K562 (cell line): ENCODE measurements around the gene TTBK2. TPM values are rescaled to one million over a fixed set of nuclear protein-coding genes. Genes with fewer than 3 reads are reported as not detected.

Source experiments
- FOXA1 ChIP-seq: fragments of 450-650 bp; IDR thresholded peaks from 2 replicates; pipeline ENCODE4 v1.6.1; 2016; ENCODE audit warnings: mild to moderate bottlenecking, borderline replicate concordance
- PHB ChIP-seq: fragments of 250-450 bp; sonication (Bioruptor Pico); IDR thresholded peaks from 2 replicates; pipeline ENCODE4 v1.5.0; 2021
- PML ChIP-seq: IDR thresholded peaks from 2 replicates; pipeline ENCODE4 v1.6.1; 2012; ENCODE audit warnings: low read length, inconsistent platforms
- SMARCA5 ChIP-seq: fragments of 450-650 bp; IDR thresholded peaks from 2 replicates; pipeline ENCODE4 v1.6.1; 2016
- polyA plus RNA-seq, 8 experiments: library from polyadenylated mRNA; depleted of rRNA in 4 of 8; stranded (reverse) in 5 of 8; unstranded in 3 of 8; fragments of >200 nt; fragmentation: Nextera tagmentation in 2 of 8; fragmentation: Illumina TruSeq in 1 of 8; extraction: Ambion mirVana in 2 of 8; extraction: Trizol in 1 of 8; gene quantifications; 2 replicates each; pipeline versions ENCODE4 v1.2.1 to v1.2.3, GENCODE V29; 2011 to 2014; ENCODE audit warnings: inconsistent platforms in 1 of 8, missing spikeins in 1 of 8
- total RNA-seq, 7 experiments: library from RNA; depleted of rRNA in 6 of 7; stranded (reverse); fragments of >200 nt in 6 of 7; fragmentation: Illumina TruSeq in 2 of 7; extraction: Trizol in 2 of 7; gene quantifications; 2 replicates each; pipeline versions ENCODE4 v1.2.1 to v1.2.3, GENCODE V29; 2011 to 2021; ENCODE audit warnings: low replicate concordance in 1 of 7
- TF ChIP-seq, protein P1 (sequence below), 2 experiments: fragments of 450-650 bp in 1 of 2; sonication (generic) in 1 of 2; formaldehyde crosslinking in 1 of 2; IDR thresholded peaks; 2 replicates each; pipeline versions ENCODE4 v1.7.1 to v1.9.0; 2016 to 2022; ENCODE audit warnings: inconsistent platforms in 1 of 2, mild to moderate bottlenecking in 1 of 2, missing genetic modification reagents in 1 of 2

TTBK2 gene
- total and polyA plus RNA-seq, 9 of the 15 experiments (the other 6 are each of a cell fraction or from before 2014, with no cell fraction given), result 0.89 to 8.0 (median 4.8) TPM

DNA sequence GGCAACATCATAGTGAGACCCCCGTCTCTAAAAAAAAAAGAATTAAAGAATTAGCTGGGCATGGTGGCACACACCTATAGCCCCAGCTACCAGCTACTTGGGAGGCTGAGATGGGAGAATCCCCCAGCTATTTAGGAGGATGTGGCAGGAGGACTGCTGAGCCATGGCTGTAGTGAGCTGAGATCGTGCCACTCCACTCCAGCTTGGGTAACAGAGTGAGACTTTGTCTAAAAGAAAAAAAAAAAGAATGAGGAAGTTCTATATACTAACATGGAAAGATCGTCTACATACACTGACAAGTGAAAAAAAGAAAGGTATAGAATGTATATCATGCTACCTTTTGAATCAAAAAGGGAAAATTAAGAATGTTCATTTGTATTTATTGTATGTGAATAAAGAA is 99.8 kb downstream of the TTBK2 start (continued):
- TF ChIP-seq, protein P1, sequence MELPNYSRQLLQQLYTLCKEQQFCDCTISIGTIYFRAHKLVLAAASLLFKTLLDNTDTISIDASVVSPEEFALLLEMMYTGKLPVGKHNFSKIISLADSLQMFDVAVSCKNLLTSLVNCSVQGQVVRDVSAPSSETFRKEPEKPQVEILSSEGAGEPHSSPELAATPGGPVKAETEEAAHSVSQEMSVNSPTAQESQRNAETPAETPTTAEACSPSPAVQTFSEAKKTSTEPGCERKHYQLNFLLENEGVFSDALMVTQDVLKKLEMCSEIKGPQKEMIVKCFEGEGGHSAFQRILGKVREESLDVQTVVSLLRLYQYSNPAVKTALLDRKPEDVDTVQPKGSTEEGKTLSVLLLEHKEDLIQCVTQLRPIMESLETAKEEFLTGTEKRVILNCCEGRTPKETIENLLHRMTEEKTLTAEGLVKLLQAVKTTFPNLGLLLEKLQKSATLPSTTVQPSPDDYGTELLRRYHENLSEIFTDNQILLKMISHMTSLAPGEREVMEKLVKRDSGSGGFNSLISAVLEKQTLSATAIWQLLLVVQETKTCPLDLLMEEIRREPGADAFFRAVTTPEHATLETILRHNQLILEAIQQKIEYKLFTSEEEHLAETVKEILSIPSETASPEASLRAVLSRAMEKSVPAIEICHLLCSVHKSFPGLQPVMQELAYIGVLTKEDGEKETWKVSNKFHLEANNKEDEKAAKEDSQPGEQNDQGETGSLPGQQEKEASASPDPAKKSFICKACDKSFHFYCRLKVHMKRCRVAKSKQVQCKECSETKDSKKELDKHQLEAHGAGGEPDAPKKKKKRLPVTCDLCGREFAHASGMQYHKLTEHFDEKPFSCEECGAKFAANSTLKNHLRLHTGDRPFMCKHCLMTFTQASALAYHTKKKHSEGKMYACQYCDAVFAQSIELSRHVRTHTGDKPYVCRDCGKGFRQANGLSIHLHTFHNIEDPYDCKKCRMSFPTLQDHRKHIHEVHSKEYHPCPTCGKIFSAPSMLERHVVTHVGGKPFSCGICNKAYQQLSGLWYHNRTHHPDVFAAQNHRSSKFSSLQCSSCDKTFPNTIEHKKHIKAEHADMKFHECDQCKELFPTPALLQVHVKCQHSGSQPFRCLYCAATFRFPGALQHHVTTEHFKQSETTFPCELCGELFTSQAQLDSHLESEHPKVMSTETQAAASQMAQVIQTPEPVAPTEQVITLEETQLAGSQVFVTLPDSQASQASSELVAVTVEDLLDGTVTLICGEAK (IDR thresholded peaks at IDR 0.05), result no peak
- TF ChIP-seq, protein P1 (CRISPR knock-in tag; IDR thresholded peaks at IDR 0.05), result no peak
- TF ChIP-seq FOXA1 (no peak), PHB (CRISPR knock-in tag) (no peak), PML (no peak), SMARCA5 (no peak)
- TF ChIP-seq, all 486 proteins: peak for 0
